Activated CD4-positive, alpha-beta T cell treated with anti-CD3 and anti-CD28 coated beads, Interleukin-2, Interleukin-6, amounts not matched to agents 100 ng/mL and 50 ng/mL, durations not matched to agents 16 hours and 8 hours (primary cell): Measurements from ENCODE around the gene MXRA7.
A peak's percentile ranks its signal among the peaks of the same experiment; 100 is the strongest.

Experiments used
- DNase-seq: peaks from one replicate; pipeline ENCODE4 v3.0.0-alpha.2; 2020

The MXRA7 gene

GRCh38 chr17:76695059-76695831 is 15.5 kb downstream of the MXRA7 start:
- DNase-seq: no peak

DNA sequence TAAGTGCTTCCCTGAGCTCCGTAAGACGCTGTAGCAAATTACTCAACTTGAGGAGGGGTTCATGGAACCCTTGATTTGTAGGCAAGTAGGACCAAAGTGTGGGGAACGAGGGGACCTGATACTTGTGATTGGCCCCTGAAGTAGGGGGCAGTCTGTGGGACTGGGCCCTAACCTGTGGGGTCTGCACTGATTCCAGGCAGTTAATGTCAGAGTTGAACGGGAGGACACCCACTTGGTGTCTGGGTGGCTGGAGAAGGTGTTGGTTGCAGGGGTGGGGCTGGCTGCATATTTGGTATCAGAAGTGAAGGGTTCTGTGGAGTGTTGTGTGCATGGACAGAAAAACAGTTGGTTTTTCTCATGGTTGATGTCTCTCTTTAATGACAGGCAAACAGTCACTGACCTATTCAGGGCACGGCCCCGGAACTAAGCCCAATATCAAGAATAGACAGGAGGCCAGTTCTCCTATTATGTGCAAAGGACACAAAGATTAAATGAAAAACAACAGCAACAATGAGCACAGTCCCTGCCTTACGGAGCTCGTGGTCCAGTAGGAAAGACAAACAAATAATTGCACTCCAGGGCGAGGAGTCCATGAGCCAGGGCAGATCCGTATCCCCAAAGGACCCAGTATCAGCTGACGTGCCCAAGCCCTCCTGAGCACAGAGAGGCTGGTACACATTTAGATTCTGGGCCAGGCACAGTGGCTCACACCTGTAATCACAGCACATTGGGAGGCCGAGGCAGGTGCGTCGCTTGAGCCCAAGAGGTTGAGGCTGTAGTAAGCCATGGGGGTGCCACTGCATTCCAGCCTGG is 19.2 kb downstream of the MXRA7 start:
- DNase-seq: no peak

GRCh38 chr17:76690596-76691280 is 20.0 kb downstream of the MXRA7 start:
- DNase-seq: no peak

GRCh38 chr17:76689859-76690258 is 20.9 kb downstream of the MXRA7 start:
- no peak for DNase-seq

DNA sequence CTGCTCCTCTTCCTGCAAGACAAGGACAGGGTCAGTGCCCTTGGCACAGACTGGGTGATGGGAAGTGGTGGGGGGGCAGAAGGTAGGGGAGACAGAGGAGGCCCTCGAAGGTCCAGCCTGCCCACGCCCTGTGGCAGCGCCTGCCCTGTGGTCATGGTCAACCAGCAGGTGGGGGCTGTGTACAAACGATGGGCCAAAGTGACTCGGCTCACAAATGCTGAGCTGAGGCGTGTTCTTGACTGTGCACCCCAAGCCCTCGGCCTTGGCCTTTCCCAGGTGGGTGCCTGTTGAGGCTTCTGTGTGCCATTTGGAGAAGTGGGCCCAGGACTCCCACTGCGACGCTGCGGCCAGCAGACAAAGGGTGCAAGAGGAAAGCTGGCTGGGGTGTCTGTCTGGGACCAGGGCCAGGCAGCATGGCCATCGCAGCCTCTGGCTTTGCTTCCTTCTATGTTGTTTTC is 22.6 kb downstream of the MXRA7 start:
- DNase-seq: no peak

GRCh38 chr17:76687298-76688164 is 23.2 kb downstream of the MXRA7 start:
- DNase-seq: no peak

DNA sequence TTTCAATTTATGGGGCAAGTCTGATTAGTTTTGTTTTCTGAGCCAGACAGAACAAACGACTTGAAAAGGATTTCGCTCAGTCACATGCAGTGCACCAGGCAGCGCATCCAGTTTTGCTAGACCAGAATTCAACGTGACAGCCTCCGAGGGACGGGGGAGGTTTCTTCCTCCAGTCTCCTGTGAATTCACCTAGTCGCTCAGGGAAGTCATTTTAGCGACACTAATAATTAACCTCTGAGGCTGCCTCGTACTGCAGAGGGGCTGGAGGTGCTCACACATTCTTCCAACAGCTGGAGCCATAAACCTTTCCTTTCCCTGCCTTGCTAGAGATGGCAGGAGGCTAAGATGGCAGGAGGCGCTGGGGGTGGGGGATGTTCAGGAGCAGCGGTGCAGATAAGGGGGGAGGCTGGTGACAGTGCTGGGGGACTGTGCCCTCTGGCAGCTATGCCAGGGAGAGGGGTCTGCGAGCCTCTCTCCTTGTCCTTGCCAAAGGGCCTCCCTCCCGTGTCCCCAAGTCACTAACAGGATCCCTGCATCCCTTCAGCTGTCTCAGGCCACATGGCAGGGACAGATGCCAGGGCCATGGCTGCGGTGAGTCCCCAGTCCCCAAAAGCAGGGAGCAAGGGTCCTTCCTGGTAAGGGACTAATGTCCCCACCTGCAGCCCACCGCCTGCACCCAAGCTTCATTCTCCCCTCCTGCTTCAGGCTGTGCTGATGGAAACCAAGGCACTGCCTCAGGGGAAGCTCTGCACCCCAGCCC is 24.0 kb downstream of the MXRA7 start:
- no peak for DNase-seq

- DNase-seq: no peak
Measured at GRCh38 chr17:76685846-76686245, 24.9 kb downstream of the MXRA7 start.

- no peak for DNase-seq
Measured at GRCh38 chr17:76685366-76685765, 25.4 kb downstream of the MXRA7 start.

DNA sequence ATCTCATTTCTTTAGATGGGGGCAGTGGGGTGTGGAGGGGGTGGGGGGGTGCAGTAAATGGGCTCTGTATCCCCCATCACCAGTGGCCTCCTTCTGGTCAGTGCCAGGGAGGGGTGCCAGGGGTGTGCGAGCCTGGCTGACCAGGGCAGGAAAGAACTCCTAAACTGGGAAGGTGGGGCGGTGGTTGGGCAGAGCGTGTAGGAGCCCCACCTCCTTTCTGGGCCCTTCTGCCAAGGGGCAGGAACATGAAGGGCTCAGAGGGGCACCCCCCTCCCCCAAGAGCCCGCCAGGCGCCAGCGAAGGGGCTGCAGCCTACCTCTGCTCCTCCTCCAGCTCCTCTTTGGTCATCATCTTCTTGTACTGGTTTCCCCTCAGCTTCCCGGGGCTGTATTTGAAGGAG is 26.0 kb downstream of the MXRA7 start:
- no peak for DNase-seq

GRCh38 chr17:76683921-76684745 is 26.6 kb downstream of the MXRA7 start:
- no peak for DNase-seq

GRCh38 chr17:76683011-76683755 is 27.6 kb downstream of the MXRA7 start:
- DNase-seq: no peak

GRCh38 chr17:76682296-76682695 is 28.5 kb downstream of the MXRA7 start:
- DNase-seq: no peak

DNA sequence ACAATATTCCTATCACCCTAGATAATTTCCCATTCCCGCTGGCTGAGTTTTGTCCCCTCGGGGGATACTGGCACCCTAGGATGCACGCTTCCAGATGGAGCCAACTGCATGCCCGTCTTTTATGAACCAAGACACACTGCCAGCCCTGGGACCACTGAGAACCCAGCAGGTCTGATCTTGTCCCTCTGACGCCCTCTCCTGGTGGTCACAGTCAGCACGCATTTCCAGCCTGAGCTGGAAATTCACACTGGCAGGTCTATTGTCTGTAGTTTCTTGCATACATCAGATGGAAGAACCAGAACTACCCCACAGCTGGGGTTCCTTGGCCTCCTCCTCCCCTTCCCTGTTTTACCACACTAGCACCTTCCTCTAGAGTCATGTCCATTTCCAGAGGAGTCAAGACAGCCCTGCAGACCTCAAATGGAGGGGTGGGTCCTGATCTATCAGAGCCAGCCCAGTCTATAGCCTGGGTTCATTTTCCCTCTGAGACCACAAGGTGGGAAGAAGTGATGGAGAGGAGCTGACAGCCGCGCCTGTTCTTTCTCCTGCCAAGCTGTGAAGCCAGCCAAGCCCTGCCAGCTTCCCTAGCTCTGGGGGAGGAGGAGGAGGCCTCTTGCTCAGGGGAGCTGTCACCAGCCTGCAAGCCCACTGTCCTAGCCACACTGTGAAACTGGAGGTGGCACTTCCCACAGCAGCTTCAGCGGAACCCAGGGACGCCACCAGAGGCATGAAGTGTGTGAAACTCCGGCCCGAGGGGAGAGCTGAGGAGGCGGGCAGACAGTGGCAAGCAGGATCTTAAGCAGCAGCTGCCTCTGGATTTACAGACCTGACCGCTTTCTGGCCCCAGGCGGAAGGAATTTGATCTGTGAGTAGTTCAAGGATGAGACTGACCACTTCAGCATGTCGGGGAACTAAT is 29.3 kb downstream of the MXRA7 start:
- DNase-seq: peak; percentile 75

DNA sequence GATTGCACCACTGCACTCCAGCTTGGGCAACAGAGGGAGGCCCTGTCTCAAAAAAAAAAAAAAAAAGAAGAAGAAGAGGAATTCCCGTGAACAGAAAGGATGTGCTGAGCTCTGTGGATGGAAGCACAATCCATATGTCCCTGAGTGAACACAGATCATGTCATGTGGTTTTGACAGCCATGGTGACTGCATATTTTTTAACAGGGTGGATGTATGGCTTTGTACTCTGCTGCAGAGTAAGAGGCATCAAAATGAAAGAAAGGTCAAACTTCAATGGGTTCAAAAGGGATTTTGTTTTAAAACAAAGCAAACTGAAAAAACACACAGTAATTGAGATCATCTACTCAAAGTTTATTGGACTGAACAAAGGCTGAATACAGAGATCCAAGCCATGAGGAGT is 31.5 kb downstream of the MXRA7 start:
- DNase-seq: no peak

GRCh38 chr17:76678330-76678729 is 32.4 kb downstream of the MXRA7 start:
- no peak for DNase-seq

GRCh38 chr17:76677406-76677805 is 33.4 kb downstream of the MXRA7 start:
- no peak for DNase-seq

DNA sequence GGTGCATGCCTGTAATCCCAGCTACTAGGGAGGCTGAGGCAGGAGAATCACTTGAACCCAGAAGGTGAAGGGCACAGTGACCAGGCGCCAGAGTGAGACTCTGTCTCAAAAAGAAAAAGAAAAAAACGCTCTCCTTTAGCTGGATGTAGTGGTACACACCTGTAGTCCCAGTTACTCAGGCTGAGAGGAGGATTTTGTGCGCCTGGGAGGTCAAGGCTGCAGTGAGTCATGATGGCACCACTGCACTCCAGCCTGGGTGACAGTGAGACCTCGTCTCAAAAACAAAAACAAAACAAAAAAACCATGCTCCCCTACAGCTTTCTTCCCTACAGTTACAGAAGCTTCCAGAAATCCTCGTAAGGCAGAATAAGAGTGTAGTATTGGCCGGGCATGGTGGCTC is 34.1 kb downstream of the MXRA7 start:
- DNase-seq: no peak

DNA sequence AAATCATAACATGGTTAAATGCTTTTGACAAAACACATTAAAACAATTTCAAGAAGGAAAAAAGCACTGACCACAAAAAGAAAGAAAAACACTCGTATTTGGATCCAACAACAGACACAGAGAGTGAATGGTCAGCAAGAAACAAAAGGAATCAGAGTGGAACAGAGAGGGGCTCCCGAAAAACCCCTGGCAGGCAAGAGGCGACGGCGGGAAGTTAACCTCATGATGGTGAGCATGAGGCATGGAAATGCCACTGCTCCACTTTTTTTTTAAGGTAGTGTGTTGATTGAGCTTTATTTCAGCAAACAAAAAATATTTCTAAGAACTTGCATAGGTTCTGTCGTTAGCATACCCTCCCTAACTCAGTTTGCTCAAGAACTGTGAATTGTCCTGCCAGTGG is 35.1 kb downstream of the MXRA7 start:
- no peak for DNase-seq
